Spleen (tissue), 7 donors: ENCODE measurements around the gene KCNQ5.

Experiments used
- CTCF ChIP-seq, 11 experiments: fragments of 200-600 bp in 7 of 11; fragments of 450-650 bp in 4 of 11; sonication (generic) in 4 of 11; IDR thresholded peaks in 8 of 11; conservative IDR thresholded peaks in 3 of 11; 1 replicate in 7 of 11; 2 replicates in 4 of 11; pipeline versions ENCODE4 v1.4.0 to v1.8.0; 2016 to 2021; ENCODE audit warnings: antibody characterized with exemption in 11 of 11, inconsistent platforms in 4 of 11, mild to moderate bottlenecking in 1 of 11
- POLR2A ChIP-seq, 3 donors: fragments of 450-650 bp; IDR thresholded peaks; one replicate each; pipeline ENCODE4 v1.5.1; 2017; ENCODE audit warnings: antibody characterized with exemption in 3 of 3, mild to moderate bottlenecking in 1 of 3
- donor health status: DM: no; HTN: no; CAD: no; lungs with moderate emphysema.
- donor health status: DM: no; HTN: no; CAD: no.
- donor health status: DM: no; HTN: no; CAD: no.

GRCh38 chr6:72905705-72906478, 284.0 kb downstream of the KCNQ5 start:
- no peak for TF ChIP-seq CTCF (IDR thresholded peaks at IDR 0.05 in 8 of 11, conservative IDR thresholded peaks at IDR 0.05 in 3 of 11)
- TF ChIP-seq POLR2A (IDR thresholded peaks at IDR 0.05), result no peak
